HCT116 (cell line): Measurements from ENCODE around the gene NFIA. TPM values are rescaled to one million over a fixed set of nuclear protein-coding genes. Genes with fewer than 3 reads are reported as not detected.

Source experiments
- ATAC-seq: fragments of 200-7000 bp; cut with Tn5 transposase; 2 replicates; pipeline ENCODE4 v1.9.1; 2020; ENCODE audit warnings: mild to moderate bottlenecking, moderate library complexity
- BruUV-seq: library from RNA; stranded (reverse); fragments of 400-500 nt; replicated peaks from 2 replicates; lab custom pipeline; 2021; lab: Mats Ljungman, UMichigan
- CTCF ChIA-PET: fragments of 300-600 bp; sonication (Branson Sonifier 250); formaldehyde crosslinking; loops from one replicate; lab custom pipeline; 2021; ENCODE audit warnings: antibody characterized with exemption; lab: Charles Lee
- POLR2A ChIA-PET: fragments of 300-600, 350-600 bp; sonication (Branson Sonifier 250); formaldehyde crosslinking; loops from one replicate; lab custom pipeline; 2021; ENCODE audit warnings: antibody characterized with exemption; lab: Charles Lee
- RAD21 ChIA-PET, 2 experiments: fragments of 300-600 bp; sonication (Branson Sonifier 250); formaldehyde crosslinking; loops; one replicate each; lab custom pipeline; 2023; ENCODE audit warnings: low total read pairs in 2 of 2; ENCODE audit not compliant: uncharacterized antibody in 2 of 2, unreplicated experiment in 2 of 2, low non-redundant PET in 1 of 2; lab: Charles Lee
- DNase-seq: peaks from one replicate; pipeline ENCODE4 v3.0.0-alpha.2; 2010; ENCODE audit warnings: low read depth, low spot score
- H2AFZ ChIP-seq: fragments of 200-600 bp; shearing (Covaris generic), sonication (generic); 2 replicates; pipeline ENCODE4 v1.6.1; 2017; ENCODE audit warnings: low read depth, mixed run types, mixed read lengths, antibody characterized with exemption, low read length; ENCODE audit not compliant: poor library complexity, severe bottlenecking
- H3K27ac ChIP-seq: 2 replicates; pipeline ENCODE4 v1.5.1; 2012; ENCODE audit warnings: low read depth, low read length
- H3K27me3 ChIP-seq: fragments of 200-600 bp; sonication (generic); 2 replicates; pipeline ENCODE4 v1.6.1; 2016; ENCODE audit warnings: mixed run types, low read length, mixed read lengths; ENCODE audit not compliant: insufficient read depth
- H3K36me3 ChIP-seq, 2 experiments: fragments of 200-500 bp in 1 of 2; fragments of 200-600 bp in 1 of 2; sonication (Bioruptor generic) in 1 of 2; sonication (generic) in 1 of 2; 2 replicates each; pipeline versions ENCODE4 v1.5.1 to v1.6.1; 2014 to 2016; ENCODE audit warnings: low read length in 2 of 2, inconsistent platforms in 1 of 2, mixed read lengths in 1 of 2, mixed run types in 1 of 2; ENCODE audit not compliant: insufficient read depth in 2 of 2, control insufficient read depth in 1 of 2
- H3K4me1 ChIP-seq, 2 experiments: fragments of 200-600 bp in 1 of 2; sonication (generic) in 1 of 2; 2 replicates each; pipeline versions ENCODE4 v1.5.1 to v1.6.1; 2012 to 2017; ENCODE audit warnings: low read length in 2 of 2, inconsistent platforms in 1 of 2, mild to moderate bottlenecking in 1 of 2, mixed read lengths in 1 of 2, mixed run types in 1 of 2, moderate library complexity in 1 of 2; ENCODE audit not compliant: insufficient read depth in 2 of 2, control insufficient read depth in 1 of 2
- H3K4me2 ChIP-seq: fragments of 200-600 bp; sonication (generic); 2 replicates; pipeline ENCODE4 v1.6.1; 2017; ENCODE audit warnings: mixed run types, low read length, mixed read lengths
- H3K4me3 ChIP-seq, 2 experiments: fragments of 200-600 bp in 1 of 2; sonication (generic) in 1 of 2; replicated peaks in 1 of 2; 2 replicates each; pipeline ENCODE4 v1.5.1; 2011 to 2016; ENCODE audit warnings: low read length in 2 of 2, control low read depth in 1 of 2, low read depth in 1 of 2, mild to moderate bottlenecking in 1 of 2, mixed read lengths in 1 of 2, mixed run types in 1 of 2
- H3K79me2 ChIP-seq: fragments of 200-600 bp; sonication (generic); 2 replicates; pipeline ENCODE4 v1.6.1; 2017; ENCODE audit warnings: mild to moderate bottlenecking, mixed run types, low read length, moderate library complexity, mixed read lengths; ENCODE audit not compliant: insufficient read depth
- H3K9ac ChIP-seq: fragments of 200-600 bp; sonication (generic); 2 replicates; pipeline ENCODE4 v1.6.1; 2016; ENCODE audit warnings: low read length, mixed read lengths
- H3K9me2 ChIP-seq: fragments of 200-600 bp; sonication (generic), shearing (Covaris generic); 2 replicates; pipeline ENCODE4 v1.6.1; 2017; ENCODE audit warnings: mixed run types, mild to moderate bottlenecking, moderate library complexity; ENCODE audit not compliant: insufficient read depth
- H3K9me3 ChIP-seq, 2 experiments: fragments of 200-500 bp in 1 of 2; fragments of 200-600 bp in 1 of 2; sonication (Bioruptor generic) in 1 of 2; sonication (generic) in 1 of 2; 2 replicates each; pipeline ENCODE4 v1.6.1; 2014 to 2017; ENCODE audit warnings: low read length in 2 of 2, mixed read lengths in 2 of 2, inconsistent platforms in 1 of 2, low read depth in 1 of 2, mild to moderate bottlenecking in 1 of 2, mixed run types in 1 of 2, moderate library complexity in 1 of 2; ENCODE audit not compliant: control insufficient read depth in 1 of 2, insufficient read depth in 1 of 2
- H4K20me1 ChIP-seq: fragments of 200-600 bp; sonication (generic), shearing (Covaris generic); 2 replicates; pipeline ENCODE4 v1.6.1; 2017; ENCODE audit warnings: mixed run types, mild to moderate bottlenecking, moderate library complexity; ENCODE audit not compliant: insufficient read depth
- ELF1 ChIP-seq: IDR thresholded peaks from 2 replicates; pipeline ENCODE4 v1.6.1; 2012; ENCODE audit warnings: low read depth, borderline replicate concordance
- EZH2phosphoT487 ChIP-seq: fragments of 200-600 bp; IDR thresholded peaks from 2 replicates; pipeline ENCODE4 v1.6.1; 2018; ENCODE audit warnings: antibody characterized with exemption, borderline replicate concordance
- JUND ChIP-seq: IDR thresholded peaks from 2 replicates; pipeline ENCODE4 v1.6.1; 2012
- MAX ChIP-seq: IDR thresholded peaks from 2 replicates; pipeline ENCODE4 v1.6.1; 2012
- POLR2A ChIP-seq: IDR thresholded peaks from 2 replicates; pipeline ENCODE4 v1.7.0; 2011; ENCODE audit warnings: borderline replicate concordance; ENCODE audit not compliant: insufficient read depth, insufficient read length; ENCODE audit errors: extremely low read depth
- POLR2AphosphoS5 ChIP-seq: IDR thresholded peaks from 2 replicates; pipeline ENCODE4 v1.6.1; 2011; ENCODE audit warnings: mild to moderate bottlenecking, low read depth, low read length, moderate library complexity
- RAD21 ChIP-seq: IDR thresholded peaks from 2 replicates; pipeline ENCODE4 v1.6.1; 2012; ENCODE audit warnings: low read depth, mild to moderate bottlenecking
- SP1 ChIP-seq: IDR thresholded peaks from 2 replicates; pipeline ENCODE4 v1.6.1; 2012; ENCODE audit warnings: low read depth
- TCF7L2 ChIP-seq: IDR thresholded peaks from 2 replicates; pipeline ENCODE4 v1.7.0; 2011; ENCODE audit warnings: borderline replicate concordance, inconsistent platforms; ENCODE audit not compliant: insufficient read depth, insufficient read length; ENCODE audit errors: extremely low read depth
- YY1 ChIP-seq: IDR thresholded peaks from 2 replicates; pipeline ENCODE4 v1.6.1; 2011; ENCODE audit warnings: low read length, low read depth, moderate library complexity, mild to moderate bottlenecking; ENCODE audit not compliant: insufficient replicate concordance; ENCODE audit errors: extremely low read depth
- ZBTB33 ChIP-seq: IDR thresholded peaks from 2 replicates; pipeline ENCODE4 v1.6.1; 2011; ENCODE audit warnings: mild to moderate bottlenecking, low read length, moderate library complexity; ENCODE audit not compliant: insufficient replicate concordance; ENCODE audit errors: extremely low read depth
- intact Hi-C: fragments of 100-400 bp; cut with micrococcal nuclease; formaldehyde crosslinking; loops from 2 replicates; pipeline ENCODE4 v1.10.0; 2022
- total RNA-seq: library from RNA; stranded (reverse); gene quantifications from one replicate; pipeline ENCODE4 v1.2.1, GENCODE V29; 2021; ENCODE audit not compliant: unreplicated experiment
- TF ChIP-seq, protein P1 (sequence below): IDR thresholded peaks from 2 replicates; pipeline ENCODE4 v1.6.1; 2012; ENCODE audit warnings: low read depth

NFIA gene
- total RNA-seq, 1 experiment from 2014 or later, result 17.2 TPM

GRCh38 chr1:61356995-61357394 lies 274.6 kb downstream of the NFIA start:
- ATAC-seq (no peak), DNase-seq (no peak)
- no peaks in the 10 kb centered on the region for H3K36me3 ChIP-seq
- no peaks in the 10 kb centered on the region for H3K9me3 ChIP-seq
- no peaks in the 10 kb centered on the region for H3K9me2 ChIP-seq
- no peak overlapping the region for H3K4me3 ChIP-seq
- no peak overlapping the region for H2AFZ ChIP-seq
- TF ChIP-seq ZBTB33 (no peak), EZH2phosphoT487 (no peak), TCF7L2 (no peak), RAD21 (no peak), POLR2A (no peak), SP1 (no peak), ELF1 (no peak), JUND (no peak), MAX (no peak), YY1 (no peak), POLR2AphosphoS5 (no peak)
- TF ChIP-seq, protein P1, sequence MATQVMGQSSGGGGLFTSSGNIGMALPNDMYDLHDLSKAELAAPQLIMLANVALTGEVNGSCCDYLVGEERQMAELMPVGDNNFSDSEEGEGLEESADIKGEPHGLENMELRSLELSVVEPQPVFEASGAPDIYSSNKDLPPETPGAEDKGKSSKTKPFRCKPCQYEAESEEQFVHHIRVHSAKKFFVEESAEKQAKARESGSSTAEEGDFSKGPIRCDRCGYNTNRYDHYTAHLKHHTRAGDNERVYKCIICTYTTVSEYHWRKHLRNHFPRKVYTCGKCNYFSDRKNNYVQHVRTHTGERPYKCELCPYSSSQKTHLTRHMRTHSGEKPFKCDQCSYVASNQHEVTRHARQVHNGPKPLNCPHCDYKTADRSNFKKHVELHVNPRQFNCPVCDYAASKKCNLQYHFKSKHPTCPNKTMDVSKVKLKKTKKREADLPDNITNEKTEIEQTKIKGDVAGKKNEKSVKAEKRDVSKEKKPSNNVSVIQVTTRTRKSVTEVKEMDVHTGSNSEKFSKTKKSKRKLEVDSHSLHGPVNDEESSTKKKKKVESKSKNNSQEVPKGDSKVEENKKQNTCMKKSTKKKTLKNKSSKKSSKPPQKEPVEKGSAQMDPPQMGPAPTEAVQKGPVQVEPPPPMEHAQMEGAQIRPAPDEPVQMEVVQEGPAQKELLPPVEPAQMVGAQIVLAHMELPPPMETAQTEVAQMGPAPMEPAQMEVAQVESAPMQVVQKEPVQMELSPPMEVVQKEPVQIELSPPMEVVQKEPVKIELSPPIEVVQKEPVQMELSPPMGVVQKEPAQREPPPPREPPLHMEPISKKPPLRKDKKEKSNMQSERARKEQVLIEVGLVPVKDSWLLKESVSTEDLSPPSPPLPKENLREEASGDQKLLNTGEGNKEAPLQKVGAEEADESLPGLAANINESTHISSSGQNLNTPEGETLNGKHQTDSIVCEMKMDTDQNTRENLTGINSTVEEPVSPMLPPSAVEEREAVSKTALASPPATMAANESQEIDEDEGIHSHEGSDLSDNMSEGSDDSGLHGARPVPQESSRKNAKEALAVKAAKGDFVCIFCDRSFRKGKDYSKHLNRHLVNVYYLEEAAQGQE, result no peak
- intact Hi-C loops, result no loop called here
- no peaks in the 10 kb centered on the region for H4K20me1 ChIP-seq
- ChIA-PET POLR2A (no interaction called here), RAD21 (no interaction called here), CTCF (no interaction called here)
- no peak overlapping the region for H3K27ac ChIP-seq
- no TSS peak for BruUV-seq
- no peaks in the 10 kb centered on the region for H3K4me1 ChIP-seq
- no peak overlapping the region for H3K9ac ChIP-seq
- no peaks in the 10 kb centered on the region for H3K27me3 ChIP-seq
- no peak overlapping the region for H3K4me2 ChIP-seq
- no peaks in the 10 kb centered on the region for H3K79me2 ChIP-seq
